Type B pancreatic cell (in vitro differentiated cells): Measurements from ENCODE around the gene TBKBP1. TPM values are rescaled to one million over a fixed set of nuclear protein-coding genes. Genes with fewer than 3 reads are reported as not detected.

Experiments
- DNase-seq: peaks from one replicate; pipeline ENCODE4 v3.0.0; 2021; ENCODE audit warnings: mixed read lengths; ENCODE audit not compliant: unreplicated experiment; ENCODE audit errors: extremely low spot score
- H3K27ac Mint-ChIP-seq: 2 replicates; pipeline ENCODE4 v1.8.0; 2021; ENCODE audit warnings: mild to moderate bottlenecking, mixed read lengths
- H3K27me3 Mint-ChIP-seq: 2 replicates; pipeline ENCODE4 v1.8.0; 2021; ENCODE audit warnings: mixed read lengths
- H3K36me3 Mint-ChIP-seq: 2 replicates; pipeline ENCODE4 v1.8.0; 2021; ENCODE audit warnings: mixed read lengths
- H3K4me1 Mint-ChIP-seq: one replicate; pipeline ENCODE4 v1.8.0; 2021; ENCODE audit warnings: mixed read lengths; ENCODE audit not compliant: unreplicated experiment
- H3K4me3 Mint-ChIP-seq: 2 replicates; pipeline ENCODE4 v1.8.0; 2021; ENCODE audit warnings: mild to moderate bottlenecking, mixed read lengths
- H3K9me3 Mint-ChIP-seq: 2 replicates; pipeline ENCODE4 v1.8.0; 2021; ENCODE audit warnings: mixed read lengths
- total RNA-seq: library from RNA; stranded (reverse); gene quantifications from 2 replicates; pipeline ENCODE4 v1.2.1, GENCODE V29; 2021; ENCODE audit warnings: low replicate concordance
- TF ChIP-seq, protein P1 (sequence below): fragments of 200-600 bp; sonication (generic); conservative IDR thresholded peaks from 2 replicates; pipeline ENCODE4 v1.5.0; 2021; ENCODE audit warnings: antibody characterized with exemption, mild to moderate bottlenecking

TBKBP1 gene
- total RNA-seq, 1 donor from 2014 or later = 19.7 TPM

DNA sequence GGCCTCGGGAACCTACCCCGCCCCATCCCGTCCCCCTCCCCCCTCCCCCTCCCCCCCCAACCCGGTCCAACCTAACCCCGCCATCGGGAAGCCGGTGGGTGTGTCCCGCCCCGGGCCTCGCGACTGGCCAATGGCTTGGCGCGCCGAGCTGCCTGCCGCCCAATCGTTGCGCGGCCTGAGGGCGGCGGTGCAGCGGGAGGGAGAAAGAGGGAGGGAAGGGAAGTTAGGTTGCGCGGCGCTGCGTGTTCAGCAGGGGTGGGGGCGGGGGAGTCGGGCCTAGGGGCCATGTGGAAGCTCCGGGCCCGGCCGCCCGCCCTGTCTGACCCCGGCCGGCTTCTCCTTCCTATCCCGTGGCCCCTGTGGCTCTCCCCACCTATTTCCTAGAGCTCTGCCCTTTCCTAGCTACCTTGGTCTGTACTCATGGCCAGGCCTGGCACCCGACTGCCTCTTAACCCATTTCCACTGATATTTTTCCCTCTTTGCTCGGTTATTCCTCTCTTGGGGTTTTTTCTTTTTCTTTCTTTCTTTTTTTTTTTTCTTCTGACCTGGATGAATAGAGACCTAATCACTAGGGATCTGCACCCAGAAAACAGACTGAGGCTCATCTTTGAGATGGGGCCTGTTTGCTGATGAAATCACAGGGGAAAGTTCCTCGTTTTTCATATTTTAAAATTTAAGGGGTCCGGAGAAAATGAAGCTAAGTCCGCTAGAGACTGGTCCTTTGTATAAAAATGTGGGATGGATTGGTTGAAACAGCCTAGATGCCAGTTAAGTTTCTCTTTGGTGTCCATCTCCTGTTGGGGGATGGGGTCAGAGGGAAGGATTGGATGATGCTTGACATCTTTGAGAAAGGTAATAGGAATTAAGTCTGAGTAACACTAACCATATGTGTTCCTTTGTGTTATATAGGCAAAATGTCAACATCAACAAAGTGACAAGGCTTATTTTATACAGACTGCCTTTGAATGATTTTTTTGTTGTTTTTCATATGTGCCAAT lies 43.1 kb upstream of the TBKBP1 start:
- peaks cover 21% of the 10 kb centered on the region for H3K36me3 Mint-ChIP-seq
- no peaks in the 10 kb centered on the region for H3K9me3 Mint-ChIP-seq
- peaks cover 33% of the 10 kb centered on the region for H3K4me1 Mint-ChIP-seq
- H3K27ac Mint-ChIP-seq = peak overlapping the region; percentile 84
- TF ChIP-seq, protein P1, sequence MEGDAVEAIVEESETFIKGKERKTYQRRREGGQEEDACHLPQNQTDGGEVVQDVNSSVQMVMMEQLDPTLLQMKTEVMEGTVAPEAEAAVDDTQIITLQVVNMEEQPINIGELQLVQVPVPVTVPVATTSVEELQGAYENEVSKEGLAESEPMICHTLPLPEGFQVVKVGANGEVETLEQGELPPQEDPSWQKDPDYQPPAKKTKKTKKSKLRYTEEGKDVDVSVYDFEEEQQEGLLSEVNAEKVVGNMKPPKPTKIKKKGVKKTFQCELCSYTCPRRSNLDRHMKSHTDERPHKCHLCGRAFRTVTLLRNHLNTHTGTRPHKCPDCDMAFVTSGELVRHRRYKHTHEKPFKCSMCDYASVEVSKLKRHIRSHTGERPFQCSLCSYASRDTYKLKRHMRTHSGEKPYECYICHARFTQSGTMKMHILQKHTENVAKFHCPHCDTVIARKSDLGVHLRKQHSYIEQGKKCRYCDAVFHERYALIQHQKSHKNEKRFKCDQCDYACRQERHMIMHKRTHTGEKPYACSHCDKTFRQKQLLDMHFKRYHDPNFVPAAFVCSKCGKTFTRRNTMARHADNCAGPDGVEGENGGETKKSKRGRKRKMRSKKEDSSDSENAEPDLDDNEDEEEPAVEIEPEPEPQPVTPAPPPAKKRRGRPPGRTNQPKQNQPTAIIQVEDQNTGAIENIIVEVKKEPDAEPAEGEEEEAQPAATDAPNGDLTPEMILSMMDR = no peak
- H3K27me3 Mint-ChIP-seq = no peaks in the 10 kb centered on the region
- peak; percentile 96 for DNase-seq
- H3K4me3 Mint-ChIP-seq = peak overlapping the region; percentile 90

DNA sequence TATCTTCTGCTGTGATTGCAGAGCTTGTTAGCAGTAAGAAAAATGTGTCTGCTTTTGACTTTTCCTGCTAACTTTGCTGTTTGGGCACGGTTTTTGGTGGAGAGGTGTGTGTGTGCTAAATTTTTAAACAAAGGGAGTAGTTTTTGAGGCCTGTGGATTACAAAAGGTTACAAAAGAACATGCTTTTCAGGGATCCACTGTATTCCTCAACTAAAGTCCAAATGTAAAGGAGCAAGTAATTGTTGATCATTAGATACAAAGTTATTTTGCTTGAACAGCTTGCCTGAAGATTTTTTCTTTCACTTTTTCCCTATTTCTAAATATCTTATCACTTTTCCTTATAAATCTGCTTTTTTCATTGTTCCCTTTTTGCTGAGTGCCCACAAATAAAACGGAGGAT lies 42.3 kb upstream of the TBKBP1 start:
- TF ChIP-seq, protein P1 = no peak
- peaks cover 33% of the 10 kb centered on the region for H3K4me1 Mint-ChIP-seq
- no peaks in the 10 kb centered on the region for H3K27me3 Mint-ChIP-seq
- H3K4me3 Mint-ChIP-seq = peak overlapping the region; percentile 90
- no peak for DNase-seq
- peaks cover 24% of the 10 kb centered on the region for H3K36me3 Mint-ChIP-seq
- no peaks in the 10 kb centered on the region for H3K9me3 Mint-ChIP-seq
- H3K27ac Mint-ChIP-seq = peak overlapping the region; percentile 84

DNA sequence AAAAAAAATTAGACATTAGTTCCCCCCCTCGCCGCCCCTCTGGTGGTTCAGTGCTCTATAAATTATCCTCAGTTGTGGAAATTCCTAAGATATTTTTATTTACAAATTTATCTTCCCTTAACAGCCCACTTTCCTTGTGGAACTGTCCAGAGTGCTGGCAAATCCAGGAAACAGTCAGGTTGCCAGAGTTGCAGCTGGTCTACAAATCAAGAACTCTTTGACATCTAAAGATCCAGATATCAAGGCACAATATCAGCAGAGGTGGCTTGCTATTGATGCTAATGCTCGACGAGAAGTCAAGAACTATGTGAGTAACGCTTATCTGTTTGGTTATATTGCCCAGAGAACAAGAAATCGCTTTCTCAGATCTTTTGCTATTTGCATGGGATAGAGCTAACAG lies 41.4 kb upstream of the TBKBP1 start:
- no peak overlapping the region for H3K27ac Mint-ChIP-seq
- no peak for DNase-seq
- H3K4me3 Mint-ChIP-seq = peak overlapping the region; percentile 58
- TF ChIP-seq, protein P1 = no peak
- H3K36me3 Mint-ChIP-seq = peaks cover 30% of the 10 kb centered on the region
- H3K27me3 Mint-ChIP-seq = no peaks in the 10 kb centered on the region
- no peaks in the 10 kb centered on the region for H3K9me3 Mint-ChIP-seq
- H3K4me1 Mint-ChIP-seq = peaks cover 33% of the 10 kb centered on the region

DNA sequence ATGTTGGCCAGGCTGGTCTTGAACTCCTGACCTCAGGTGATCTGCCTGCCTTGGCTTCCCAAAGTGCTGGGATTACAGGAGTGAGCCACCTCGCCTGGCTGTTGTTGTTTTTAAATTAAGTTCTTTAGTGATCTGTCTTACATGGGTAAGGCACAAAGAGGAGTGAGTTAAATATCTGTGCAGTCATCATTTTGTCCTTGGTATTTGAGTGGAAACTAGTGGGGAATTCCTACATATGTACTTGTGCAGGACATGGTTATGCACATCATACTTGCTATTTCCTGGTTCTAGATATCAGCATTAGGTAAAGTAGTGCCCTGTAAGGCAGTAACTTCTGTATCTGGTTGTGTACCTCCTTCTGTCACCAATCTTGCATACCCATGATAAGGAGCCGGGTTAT lies 40.5 kb upstream of the TBKBP1 start:
- H3K36me3 Mint-ChIP-seq = peaks cover 34% of the 10 kb centered on the region
- H3K27ac Mint-ChIP-seq = no peak overlapping the region
- DNase-seq = no peak
- H3K4me3 Mint-ChIP-seq = peak overlapping the region; percentile 50
- no peaks in the 10 kb centered on the region for H3K27me3 Mint-ChIP-seq
- no peaks in the 10 kb centered on the region for H3K9me3 Mint-ChIP-seq
- H3K4me1 Mint-ChIP-seq = peaks cover 32% of the 10 kb centered on the region
- TF ChIP-seq, protein P1 = no peak

DNA sequence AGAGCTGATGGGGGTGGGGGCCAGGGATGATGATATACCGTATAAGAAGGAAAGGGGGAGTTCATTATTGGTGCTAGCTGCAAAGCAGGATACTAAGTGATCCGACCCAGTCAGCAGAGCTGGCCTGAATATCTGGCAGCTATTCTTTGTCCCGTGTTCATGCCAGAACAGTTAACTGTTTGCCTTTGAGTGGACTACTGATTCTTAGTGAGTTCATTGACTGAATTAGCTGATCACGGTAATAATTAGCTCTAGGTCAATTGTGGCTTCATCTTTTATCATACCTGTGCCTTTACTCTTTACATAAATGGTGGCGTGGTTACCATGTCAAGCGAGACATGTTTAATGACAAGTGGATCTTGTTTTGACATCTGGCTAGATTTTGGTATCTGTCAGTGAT lies 39.0 kb upstream of the TBKBP1 start:
- Mint-ChIP-seq H3K4me1 (peaks cover 27% of the 10 kb centered on the region), H3K36me3 (peaks cover 38% of the 10 kb centered on the region), H3K27me3 (no peaks in the 10 kb centered on the region), H3K9me3 (no peaks in the 10 kb centered on the region), H3K27ac (peak overlapping the region; percentile 35), H3K4me3 (no peak overlapping the region)
- TF ChIP-seq, protein P1 = no peak
- no peak for DNase-seq
